ENCODE results near the gene TOPAZ1.

- TF ChIP-seq CTCF (IDR thresholded peaks at IDR 0.05) (no peak), POLR2AphosphoS5 (IDR thresholded peaks at IDR 0.05; ENCODE audit: low read depth, low read length) (no peak), TCF7L2 (IDR thresholded peaks at IDR 0.05; ENCODE audit: low read depth, low read length) (no peak)
- TF ChIP-seq, protein P1, sequence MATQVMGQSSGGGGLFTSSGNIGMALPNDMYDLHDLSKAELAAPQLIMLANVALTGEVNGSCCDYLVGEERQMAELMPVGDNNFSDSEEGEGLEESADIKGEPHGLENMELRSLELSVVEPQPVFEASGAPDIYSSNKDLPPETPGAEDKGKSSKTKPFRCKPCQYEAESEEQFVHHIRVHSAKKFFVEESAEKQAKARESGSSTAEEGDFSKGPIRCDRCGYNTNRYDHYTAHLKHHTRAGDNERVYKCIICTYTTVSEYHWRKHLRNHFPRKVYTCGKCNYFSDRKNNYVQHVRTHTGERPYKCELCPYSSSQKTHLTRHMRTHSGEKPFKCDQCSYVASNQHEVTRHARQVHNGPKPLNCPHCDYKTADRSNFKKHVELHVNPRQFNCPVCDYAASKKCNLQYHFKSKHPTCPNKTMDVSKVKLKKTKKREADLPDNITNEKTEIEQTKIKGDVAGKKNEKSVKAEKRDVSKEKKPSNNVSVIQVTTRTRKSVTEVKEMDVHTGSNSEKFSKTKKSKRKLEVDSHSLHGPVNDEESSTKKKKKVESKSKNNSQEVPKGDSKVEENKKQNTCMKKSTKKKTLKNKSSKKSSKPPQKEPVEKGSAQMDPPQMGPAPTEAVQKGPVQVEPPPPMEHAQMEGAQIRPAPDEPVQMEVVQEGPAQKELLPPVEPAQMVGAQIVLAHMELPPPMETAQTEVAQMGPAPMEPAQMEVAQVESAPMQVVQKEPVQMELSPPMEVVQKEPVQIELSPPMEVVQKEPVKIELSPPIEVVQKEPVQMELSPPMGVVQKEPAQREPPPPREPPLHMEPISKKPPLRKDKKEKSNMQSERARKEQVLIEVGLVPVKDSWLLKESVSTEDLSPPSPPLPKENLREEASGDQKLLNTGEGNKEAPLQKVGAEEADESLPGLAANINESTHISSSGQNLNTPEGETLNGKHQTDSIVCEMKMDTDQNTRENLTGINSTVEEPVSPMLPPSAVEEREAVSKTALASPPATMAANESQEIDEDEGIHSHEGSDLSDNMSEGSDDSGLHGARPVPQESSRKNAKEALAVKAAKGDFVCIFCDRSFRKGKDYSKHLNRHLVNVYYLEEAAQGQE (IDR thresholded peaks at IDR 0.05; ENCODE audit: insufficient read depth in 1 of 2, low read depth in 2 of 2, low read length in 1 of 2) = no peak
Observed at GRCh38 chr3:44297255-44297654, 55.6 kb downstream of the TOPAZ1 start.
